ENCODE data around the gene VSIG8. TPM values are rescaled to one million over a fixed set of nuclear protein-coding genes. Genes with fewer than 3 reads are reported as not detected.

The VSIG8 gene
- total RNA-seq, 1 donor from 2014 or later: not detected

GRCh38 chr1:159828176-159828575 lies 34.3 kb downstream of the VSIG8 start:
- H3K27ac ChIP-seq: no peak overlapping the region
- no peak for TF ChIP-seq CTCF (IDR thresholded peaks at IDR 0.05)
- H3K9me3 ChIP-seq: no peaks in the 10 kb centered on the region
- H3K4me3 ChIP-seq: no peak overlapping the region
- no peaks in the 10 kb centered on the region for H3K4me1 ChIP-seq
- intact Hi-C loops (cut with DNase I): no loop called here
- DNase-seq (ENCODE audit: low spot score in 2 of 2): no peak
- H3K27me3 ChIP-seq: no peaks in the 10 kb centered on the region
- no peaks in the 10 kb centered on the region for H3K36me3 ChIP-seq

- intact Hi-C loops (cut with DNase I): no loop called here
- TF ChIP-seq CTCF (IDR thresholded peaks at IDR 0.05): no peak
- no peaks in the 10 kb centered on the region for H3K9me3 ChIP-seq
- H3K4me3 ChIP-seq: peak overlapping the region in 1 of 2 donors; percentile 9
- H3K27ac ChIP-seq: no peak overlapping the region
- DNase-seq (ENCODE audit: low spot score in 2 of 2): no peak
- no peaks in the 10 kb centered on the region for H3K27me3 ChIP-seq
- H3K4me1 ChIP-seq: no peaks in the 10 kb centered on the region
- H3K36me3 ChIP-seq: no peaks in the 10 kb centered on the region
These were observed 34.9 kb downstream of the VSIG8 start for GRCh38 chr1:159827549-159827948.

- no peak for DNase-seq (ENCODE audit: low spot score in 2 of 2)
- intact Hi-C loops (cut with DNase I): no loop called here
- TF ChIP-seq CTCF (IDR thresholded peaks at IDR 0.05): no peak
- Histone ChIP-seq H3K27ac (no peak overlapping the region), H3K27me3 (no peaks in the 10 kb centered on the region), H3K36me3 (no peaks in the 10 kb centered on the region), H3K4me1 (no peaks in the 10 kb centered on the region), H3K4me3 (no peak overlapping the region), H3K9me3 (no peaks in the 10 kb centered on the region)
These were observed 35.4 kb downstream of the VSIG8 start for GRCh38 chr1:159827102-159827490.

GRCh38 chr1:159826441-159827101 lies 35.9 kb downstream of the VSIG8 start, which contains the start of gene SLAMF8:
Gene SLAMF8, plus strand, starts transcription at chr1:159826873. Its CDS starts 26 bp downstream, at chr1:159826899.
- no peak for TF ChIP-seq CTCF (IDR thresholded peaks at IDR 0.05)
- H3K27ac ChIP-seq: no peak within 1 kb of the TSS
- intact Hi-C loops (cut with DNase I): no loop called here

GRCh38 chr1:159825564-159825963 lies 36.9 kb downstream of the VSIG8 start:
- DNase-seq (ENCODE audit: low spot score in 2 of 2): no peak
- no peaks in the 10 kb centered on the region for H3K4me1 ChIP-seq
- no peak overlapping the region for H3K27ac ChIP-seq
- H3K36me3 ChIP-seq: no peaks in the 10 kb centered on the region
- no peaks in the 10 kb centered on the region for H3K27me3 ChIP-seq
- intact Hi-C loops (cut with DNase I): no loop called here
- H3K4me3 ChIP-seq: no peak overlapping the region
- H3K9me3 ChIP-seq: no peaks in the 10 kb centered on the region
- no peak for TF ChIP-seq CTCF (IDR thresholded peaks at IDR 0.05)

More at GRCh38 chr1:159826441-159827101, 35.9 kb downstream of the VSIG8 start, which contains the start of gene SLAMF8:
- Histone ChIP-seq H3K27me3 (no peaks in the 10 kb centered on the region), H3K9me3 (no peaks in the 10 kb centered on the region), H3K4me3 (peak within 1 kb of the TSS in 1 of 2 donors; percentile 9), H3K36me3 (no peaks in the 10 kb centered on the region), H3K4me1 (no peaks in the 10 kb centered on the region)
- DNase-seq (ENCODE audit: low spot score in 2 of 2): peak; percentile 27 to 70
